ENCODE data around the gene KAZN. TPM values are rescaled to one million over a fixed set of nuclear protein-coding genes. Genes with fewer than 3 reads are reported as not detected.

The KAZN gene
- polyA plus RNA-seq, 1 donor: 14.6 TPM

DNA sequence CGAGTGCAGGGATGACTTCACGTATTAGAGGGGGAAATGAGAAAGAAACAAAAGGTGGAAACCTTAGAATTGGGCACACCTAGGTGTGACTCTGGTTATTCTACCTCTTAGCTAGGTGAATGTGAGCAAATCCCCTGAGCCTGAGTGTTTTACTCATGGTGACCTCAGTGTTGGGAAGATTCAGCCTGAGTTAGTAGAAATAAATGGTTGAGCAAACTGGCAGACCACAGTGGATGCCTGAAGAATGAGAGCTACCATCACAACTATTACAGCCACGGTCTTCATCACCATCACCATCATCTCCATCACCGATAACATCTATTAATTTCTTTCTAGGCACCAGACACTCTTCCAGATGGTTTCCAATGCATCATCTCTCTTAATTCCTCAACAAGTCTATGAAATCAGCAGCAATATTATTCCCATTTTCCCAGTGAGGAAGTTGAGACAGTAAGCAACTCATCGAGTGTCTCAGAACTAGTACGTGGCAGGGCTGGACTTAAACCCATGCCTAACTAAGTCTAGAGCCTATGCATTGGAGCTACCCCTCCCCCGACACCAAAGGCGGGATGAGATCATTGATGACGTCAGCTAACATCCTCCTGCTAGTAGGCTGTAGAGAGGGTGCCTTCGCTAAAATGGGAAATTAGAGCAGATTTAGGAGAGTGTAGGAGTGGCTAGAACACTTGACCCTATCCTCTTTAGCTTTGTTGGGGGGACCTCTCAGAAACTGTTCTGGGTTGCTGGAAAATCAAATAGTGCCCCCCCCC is 7.9 kb upstream of the KAZN start:
- no peak for DNase-seq

- no peak for DNase-seq
Measured at GRCh38 chr1:14591600-14591999, 6.9 kb upstream of the KAZN start.

GRCh38 chr1:14592004-14592631 is 6.4 kb upstream of the KAZN start:
- no peak for DNase-seq

- no peak for DNase-seq
Measured at GRCh38 chr1:14593302-14593701, 5.2 kb upstream of the KAZN start.

GRCh38 chr1:14594045-14594444 is 4.4 kb upstream of the KAZN start:
- DNase-seq: no peak

DNA sequence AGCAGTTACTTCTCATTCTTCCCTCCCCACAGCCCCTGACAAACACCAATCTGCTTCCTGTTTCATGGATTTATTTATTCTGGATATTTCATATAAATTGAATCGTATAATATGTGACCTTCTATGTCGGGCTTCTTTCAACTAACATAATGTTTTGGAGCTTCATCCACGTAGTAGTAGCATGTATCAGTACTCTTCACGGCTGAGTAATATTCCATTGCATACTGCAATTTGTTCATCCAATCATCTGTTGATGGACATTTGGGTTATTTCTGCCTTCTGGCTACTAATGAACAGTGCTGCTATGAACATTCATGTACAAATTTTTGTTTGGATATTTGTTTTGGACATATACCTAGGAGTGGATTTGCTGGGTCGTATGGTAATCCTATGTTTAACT is 1.9 kb upstream of the KAZN start:
- no peak for DNase-seq

- DNase-seq: no peak
Measured at GRCh38 chr1:14597343-14598006, 1.0 kb upstream of the KAZN start.

- no peak for DNase-seq
Measured at GRCh38 chr1:14598007-14598497, 433 bp upstream of the KAZN start.

DNA sequence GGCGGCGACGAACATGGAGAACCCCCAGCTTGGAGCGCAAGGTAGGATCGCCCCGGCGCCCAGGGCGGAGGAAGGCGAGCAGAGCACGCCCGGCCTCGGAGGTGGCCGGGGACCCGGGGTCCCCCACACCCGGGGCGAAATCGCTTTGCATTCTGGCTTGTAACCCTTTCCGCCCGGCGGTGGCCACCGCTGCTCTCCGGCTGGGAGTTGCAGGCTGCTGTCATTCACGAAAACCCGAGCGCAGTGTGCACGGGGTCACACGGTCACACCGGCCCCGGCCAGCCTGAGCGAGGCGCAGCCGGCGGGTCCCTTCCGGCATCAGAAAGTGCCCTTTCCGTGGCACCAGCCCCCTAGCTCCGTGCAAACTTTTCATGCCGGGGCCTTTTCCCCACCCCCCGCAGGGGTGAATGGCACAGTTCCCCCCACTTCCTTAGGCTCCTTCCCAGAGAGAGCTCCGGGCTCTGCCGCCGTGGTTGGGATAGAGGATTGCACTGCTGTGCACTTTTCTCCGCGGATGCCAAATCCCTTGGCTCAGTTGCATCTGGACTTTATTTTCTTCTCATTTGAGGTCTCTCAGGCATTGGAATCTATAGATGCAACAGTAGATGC is 802 bp downstream of the KAZN start:
- no peak for DNase-seq

DNA sequence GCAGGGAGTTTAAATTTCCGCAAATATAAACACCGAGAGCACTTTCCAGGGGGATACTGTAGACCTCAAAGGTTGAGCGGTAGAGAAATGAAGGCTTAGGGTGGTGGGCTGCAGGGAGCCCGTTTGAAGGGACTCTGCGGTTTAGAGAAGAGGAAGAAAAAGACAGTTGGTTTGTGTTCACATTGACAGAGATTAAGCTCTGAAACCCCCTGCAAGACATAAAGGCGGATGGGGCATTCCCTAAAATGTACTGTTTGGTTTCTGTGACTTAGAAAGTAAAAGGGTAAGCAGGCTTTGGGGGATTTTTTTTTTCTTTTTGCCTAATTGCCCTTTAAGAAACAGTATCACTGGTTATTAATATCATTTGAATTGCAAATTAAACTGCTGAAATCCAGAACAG is 1.3 kb downstream of the KAZN start:
- DNase-seq: no peak

GRCh38 chr1:14600405-14601112 is 2.1 kb downstream of the KAZN start:
- DNase-seq: no peak

DNA sequence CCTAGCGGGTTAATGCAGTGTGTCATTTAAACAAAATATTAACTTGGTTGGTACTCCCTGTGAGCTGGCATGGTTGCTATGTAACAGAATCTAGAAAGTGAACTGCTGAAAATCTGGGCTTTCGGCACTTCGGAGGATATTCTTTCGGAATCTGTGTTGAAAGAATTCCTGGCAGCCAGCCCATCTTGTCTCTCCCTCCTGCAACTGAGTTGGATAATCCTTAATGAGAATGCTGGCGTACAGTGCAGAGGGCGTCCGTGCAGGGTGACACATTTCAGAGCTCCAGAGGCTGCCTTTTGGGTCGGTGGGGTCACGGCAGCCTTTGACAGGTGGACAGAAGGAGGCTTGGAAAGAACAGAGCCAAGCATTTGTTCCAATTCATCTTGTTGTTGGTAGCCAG is 3.7 kb downstream of the KAZN start:
- DNase-seq: no peak

DNA sequence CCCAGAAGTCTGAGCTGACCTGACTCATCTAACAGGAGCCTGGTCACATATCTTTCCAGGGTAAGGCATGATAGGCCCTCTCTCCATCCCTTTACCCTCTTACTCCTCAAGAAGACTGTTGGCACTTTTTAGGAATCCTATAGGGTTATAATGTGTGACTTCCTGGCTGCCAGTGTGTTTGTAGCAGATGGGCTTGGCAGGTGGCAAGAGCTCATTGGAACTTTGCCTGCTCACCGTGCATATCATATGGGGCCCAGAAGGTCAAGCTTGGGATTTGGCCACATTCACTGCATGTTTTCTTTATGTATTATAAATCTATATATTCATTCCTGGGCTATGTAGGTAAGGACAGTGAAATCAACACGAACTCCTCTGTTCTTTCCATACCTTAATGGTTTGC is 5.2 kb downstream of the KAZN start:
- no peak for DNase-seq

DNA sequence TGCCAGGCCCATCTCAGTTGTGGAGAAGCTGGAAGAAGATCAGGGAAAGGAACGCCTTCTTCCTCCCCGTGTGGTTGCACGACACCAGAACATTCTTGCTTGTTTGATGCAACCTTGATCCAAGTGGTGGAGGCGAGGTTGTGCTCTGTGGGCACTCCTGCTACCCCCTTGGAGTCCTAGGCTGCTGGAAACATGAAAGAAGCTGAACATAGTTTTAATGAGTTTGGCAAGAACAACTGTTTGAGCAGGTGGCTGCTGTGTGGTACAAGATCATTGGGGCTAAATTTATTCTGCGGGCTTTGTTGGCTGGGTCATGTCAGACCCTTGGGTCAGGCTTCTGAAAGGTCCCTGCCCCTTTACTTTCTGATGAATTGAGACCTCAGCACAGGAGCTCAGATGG is 5.9 kb downstream of the KAZN start:
- no peak for DNase-seq

- DNase-seq: no peak
Measured at GRCh38 chr1:14605945-14606344, 7.5 kb downstream of the KAZN start.

- no peak for DNase-seq
Measured at GRCh38 chr1:14606632-14607031, 8.1 kb downstream of the KAZN start.

- DNase-seq: no peak
Measured at GRCh38 chr1:14607295-14607694, 8.8 kb downstream of the KAZN start.

GRCh38 chr1:14608308-14608707 is 9.8 kb downstream of the KAZN start:
- no peak for DNase-seq

DNA sequence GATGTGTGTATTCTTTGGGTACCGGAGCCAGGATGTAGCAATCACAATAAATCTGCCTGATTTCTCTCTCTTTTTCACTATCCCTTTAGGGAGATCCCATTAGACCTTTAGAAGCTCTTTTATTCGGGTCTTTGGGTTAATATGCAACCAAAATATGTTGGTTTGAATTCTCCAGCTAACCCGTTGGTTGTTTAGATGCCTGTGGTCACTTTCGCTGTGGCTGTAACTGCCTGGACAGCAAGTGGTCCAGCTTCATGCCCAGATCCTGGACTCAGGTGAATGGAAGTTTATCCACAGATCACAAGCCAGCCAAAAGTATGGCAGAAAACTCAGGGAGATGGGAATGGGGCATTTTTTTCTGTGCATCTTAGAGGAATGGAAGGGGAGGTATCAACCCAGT is 12.3 kb downstream of the KAZN start:
- no peak for DNase-seq

DNA sequence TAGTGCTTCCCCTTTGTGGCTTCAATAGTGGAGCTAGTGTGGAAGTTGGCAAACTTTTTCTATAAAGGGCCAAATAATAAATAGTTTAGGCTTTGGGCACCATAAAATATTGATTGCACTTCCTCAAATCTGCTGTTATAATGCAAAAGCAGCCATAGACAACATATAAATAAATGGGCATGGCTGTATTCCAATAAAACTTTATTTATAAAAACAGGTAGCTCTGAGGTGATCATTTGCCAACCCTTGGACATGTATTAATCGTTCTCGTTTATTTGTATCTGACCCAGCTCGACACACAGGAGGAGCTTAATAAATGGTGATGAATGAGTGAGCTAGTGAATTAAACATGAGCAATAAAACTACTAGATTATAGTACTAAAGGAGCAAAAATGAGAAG is 13.3 kb downstream of the KAZN start:
- DNase-seq: no peak

DNA sequence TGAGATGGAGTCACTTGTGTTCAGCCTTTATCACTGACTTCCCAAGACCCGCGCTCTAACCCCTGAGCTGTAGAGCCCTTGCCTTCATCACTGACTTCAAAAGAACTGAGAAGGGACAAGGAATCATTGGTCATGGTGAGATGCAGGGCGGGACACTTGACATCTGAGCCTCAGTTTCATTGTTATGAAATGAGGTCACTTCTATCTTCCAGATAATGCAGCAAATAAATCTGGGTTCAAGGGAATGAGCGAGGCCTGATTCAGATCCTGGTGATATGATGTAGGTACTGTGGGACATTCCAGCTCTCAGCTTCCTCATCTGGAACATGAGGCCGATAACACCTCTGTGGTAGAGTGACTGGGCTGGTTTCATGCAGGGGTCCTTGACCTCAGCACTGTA is 13.8 kb downstream of the KAZN start:
- DNase-seq: no peak

GRCh38 chr1:14613926-14614325 is 15.4 kb downstream of the KAZN start:
- no peak for DNase-seq

GRCh38 chr1:14614341-14614740 is 15.9 kb downstream of the KAZN start:
- no peak for DNase-seq

All from hindlimb muscle (tissue), 1 donor.